HT1080 (cell line): ENCODE measurements around the gene ATP6V0E1. TPM values are rescaled to one million over a fixed set of nuclear protein-coding genes. Genes with fewer than 3 reads are reported as not detected.

Experiments used
- DNase-seq: peaks from one replicate; pipeline ENCODE4 v3.0.0-alpha.2; 2015; ENCODE audit warnings: low read depth
- total RNA-seq: library from RNA; depleted of rRNA; stranded (reverse); fragments of >200 nt; shearing (Covaris generic); gene quantifications from 2 replicates; pipeline ENCODE4 v1.2.3, GENCODE V29; 2014

ATP6V0E1 gene
- total RNA-seq, 1 experiment from 2014 or later = 141 TPM

DNA sequence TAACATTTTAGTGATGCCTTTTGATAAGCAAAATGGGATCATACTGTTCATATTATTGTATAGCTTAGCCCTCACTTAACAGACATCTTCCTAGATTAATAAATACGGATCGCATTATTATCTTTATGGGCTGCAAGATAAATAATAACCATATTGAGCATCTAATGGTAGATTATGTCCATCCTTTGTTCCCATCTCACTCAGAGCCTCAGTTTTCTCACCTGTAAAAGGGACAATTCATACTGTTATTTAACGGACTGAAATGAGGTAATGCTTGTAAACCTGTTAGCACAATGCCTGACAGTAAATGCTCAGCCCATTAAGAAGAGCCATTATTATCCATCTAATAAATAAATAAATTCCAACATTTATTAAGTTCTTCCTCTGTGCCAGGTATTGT, 27.3 kb upstream of the ATP6V0E1 start:
- no peak for DNase-seq

DNA sequence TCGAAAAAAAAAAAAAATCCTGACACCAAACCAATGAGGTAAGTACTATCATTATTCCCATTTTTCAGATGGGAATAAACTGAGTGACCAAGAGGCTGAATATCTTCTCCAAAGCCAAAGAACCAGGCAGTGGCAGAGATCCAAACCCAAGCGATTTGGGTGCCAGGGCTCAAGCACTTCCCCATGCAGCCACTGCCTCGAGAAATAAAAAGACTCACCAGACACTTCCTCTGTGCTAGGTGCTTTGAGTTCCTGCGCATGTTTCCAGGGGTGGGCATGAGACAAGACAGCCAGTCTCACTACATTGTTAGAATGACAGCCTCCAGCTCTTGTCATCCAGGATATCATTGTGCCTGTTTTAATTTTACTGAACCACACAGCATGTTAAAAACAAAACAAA, 26.6 kb upstream of the ATP6V0E1 start:
- DNase-seq = no peak

DNA sequence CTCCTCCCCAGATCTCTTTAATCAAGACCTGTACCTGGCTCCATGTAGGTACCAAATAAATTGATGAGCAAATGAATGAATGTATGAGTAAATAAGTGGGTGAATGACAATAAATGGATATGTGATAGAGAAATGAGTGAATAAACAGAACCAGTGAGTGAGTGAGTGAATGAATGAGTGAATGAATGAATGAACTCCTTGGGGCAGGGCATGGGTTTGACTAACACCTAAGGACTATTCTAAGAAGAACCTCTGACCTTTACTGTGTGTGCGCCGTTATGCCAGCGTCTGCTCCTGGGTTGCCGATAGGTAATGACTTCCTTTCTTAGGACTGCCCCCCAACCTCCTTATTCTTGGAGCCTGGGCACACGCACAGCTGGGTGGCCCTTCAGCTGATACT, 26.1 kb upstream of the ATP6V0E1 start:
- DNase-seq = no peak

DNA sequence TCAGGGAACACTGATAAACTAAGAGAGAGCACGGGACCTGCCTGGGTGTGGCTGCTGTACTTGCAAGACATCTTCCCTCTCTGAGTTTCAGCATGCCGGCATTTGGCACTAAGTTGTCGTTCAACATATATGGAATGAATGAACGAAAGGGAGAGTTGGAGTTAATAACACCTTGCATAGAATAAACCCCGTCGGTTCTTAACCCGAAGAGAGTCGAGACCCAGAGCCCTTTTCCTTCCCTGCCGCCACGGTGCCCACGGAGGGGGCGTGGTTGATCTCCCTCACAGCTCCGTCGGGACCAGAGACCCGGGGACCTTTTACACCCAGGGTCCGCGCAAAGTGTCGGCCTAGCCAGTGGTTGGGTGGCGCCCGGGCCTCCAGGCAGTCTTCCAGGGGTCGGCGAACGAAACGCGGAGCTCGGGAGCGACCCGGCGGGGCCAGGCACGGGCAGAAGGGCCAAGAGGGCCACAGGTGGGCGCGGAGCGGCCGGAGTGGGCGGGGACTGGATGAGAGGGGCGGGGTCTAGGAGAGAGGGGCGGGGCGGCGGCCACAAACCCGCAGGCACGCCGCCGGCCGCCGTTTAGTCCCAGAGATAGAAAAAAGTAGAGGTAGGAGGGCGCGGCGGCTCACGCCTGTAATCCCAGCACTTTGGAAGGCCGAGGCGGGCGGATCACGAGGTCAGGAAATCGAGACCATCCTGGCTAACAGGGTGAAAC, 25.1 kb upstream of the ATP6V0E1 start:
- no peak for DNase-seq

DNA sequence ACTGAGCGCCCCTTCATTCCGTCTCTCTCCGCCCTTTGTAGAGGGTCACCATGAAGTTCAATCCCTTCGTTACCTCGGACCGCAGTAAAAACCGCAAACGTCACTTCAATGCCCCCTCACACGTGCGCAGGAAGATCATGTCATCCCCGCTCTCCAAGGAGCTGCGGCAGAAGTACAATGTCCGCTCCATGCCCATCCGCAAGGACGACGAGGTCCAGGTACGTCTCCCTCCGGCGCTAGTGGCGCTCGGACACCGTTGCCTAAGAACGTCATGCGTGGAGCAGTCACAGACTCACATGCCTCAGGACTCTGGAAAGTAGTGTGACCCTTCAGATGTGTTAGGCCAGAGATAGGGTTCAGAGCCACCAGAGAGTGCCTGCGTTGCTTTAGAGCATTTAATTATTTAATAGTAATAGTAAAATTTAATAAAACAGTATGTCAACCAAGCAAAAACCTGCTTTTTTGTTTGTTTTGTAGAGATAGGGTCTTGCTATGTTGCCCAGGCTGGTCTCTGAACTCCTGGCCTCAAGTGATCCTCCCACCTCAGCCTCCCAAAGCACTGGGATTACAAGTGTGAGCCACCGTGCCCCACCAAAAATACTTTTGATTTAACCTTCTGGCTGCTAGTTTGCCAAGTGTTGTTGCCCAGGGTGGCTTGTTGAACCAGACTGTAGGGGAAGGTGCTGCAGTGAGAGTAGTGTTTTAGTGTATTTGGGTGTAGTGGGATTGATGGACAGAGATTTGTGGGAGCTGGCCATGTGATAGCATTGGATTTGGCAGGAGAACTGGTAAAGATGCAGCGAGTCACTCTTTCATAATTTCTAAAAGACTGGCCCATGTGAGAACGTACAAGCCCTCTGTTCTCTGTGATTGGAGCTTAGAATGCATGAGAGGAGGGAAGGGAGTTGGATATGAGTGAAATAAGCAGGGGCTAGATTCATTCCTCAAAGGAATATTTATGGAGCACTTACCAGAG, 23.5 kb upstream of the ATP6V0E1 start:
- DNase-seq = no peak

DNA sequence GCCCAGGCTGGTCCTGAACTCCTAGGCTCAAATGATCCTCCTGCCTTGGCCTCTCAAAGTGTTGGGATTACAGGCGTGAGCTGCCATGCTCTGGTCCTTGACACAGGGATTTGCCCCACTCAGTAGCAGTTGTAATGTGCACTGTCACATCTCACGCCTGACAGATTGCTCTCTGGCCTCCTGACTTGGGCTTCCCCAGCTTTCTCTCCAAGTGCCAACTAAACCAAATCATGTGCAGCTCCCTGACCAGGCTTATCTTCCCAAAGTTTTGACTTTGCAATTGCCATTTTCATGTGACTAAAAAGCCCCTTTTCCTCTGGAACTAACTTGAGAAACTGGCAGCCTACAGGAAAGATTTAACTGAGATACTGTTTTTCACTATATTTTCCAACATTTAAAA, 13.7 kb upstream of the ATP6V0E1 start:
- no peak for DNase-seq

DNA sequence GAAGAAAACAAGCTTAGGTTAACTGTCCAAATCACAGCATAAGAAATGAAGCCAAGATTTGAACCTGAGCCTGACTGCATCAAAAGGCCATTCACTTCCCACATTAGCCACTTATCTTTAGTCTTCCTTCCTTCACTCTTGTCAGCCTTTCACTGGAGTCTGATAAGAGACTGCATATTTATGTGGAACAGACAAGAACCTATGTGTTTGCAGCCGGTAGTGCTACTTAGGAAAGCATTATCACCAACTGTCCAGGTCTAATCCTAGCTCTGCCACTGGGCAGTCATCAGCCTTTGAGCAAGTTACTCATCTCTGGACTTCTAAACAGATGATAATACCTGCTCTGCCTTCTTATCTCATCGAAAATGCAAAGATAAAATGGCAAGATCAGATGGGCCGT, 12.1 kb upstream of the ATP6V0E1 start:
- no peak for DNase-seq

DNA sequence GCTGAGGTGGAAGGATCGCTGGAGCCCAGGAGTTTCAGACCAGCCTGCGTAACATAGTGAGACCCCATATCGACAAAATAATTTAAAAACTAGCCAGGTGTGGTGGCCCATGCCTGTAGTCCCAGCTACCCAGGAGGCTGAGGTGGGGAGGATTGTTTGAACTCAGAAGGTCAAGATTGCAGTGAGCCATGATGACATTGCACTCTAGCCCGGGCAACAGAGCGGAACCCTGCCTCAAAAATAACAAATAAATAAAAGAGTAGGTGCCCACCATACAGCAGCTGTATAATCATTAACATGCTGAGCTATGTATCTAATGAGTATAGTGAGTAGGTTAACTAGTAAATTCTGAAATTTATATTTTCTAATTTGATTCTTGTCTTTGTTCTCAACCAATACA, 11.0 kb upstream of the ATP6V0E1 start:
- no peak for DNase-seq

DNA sequence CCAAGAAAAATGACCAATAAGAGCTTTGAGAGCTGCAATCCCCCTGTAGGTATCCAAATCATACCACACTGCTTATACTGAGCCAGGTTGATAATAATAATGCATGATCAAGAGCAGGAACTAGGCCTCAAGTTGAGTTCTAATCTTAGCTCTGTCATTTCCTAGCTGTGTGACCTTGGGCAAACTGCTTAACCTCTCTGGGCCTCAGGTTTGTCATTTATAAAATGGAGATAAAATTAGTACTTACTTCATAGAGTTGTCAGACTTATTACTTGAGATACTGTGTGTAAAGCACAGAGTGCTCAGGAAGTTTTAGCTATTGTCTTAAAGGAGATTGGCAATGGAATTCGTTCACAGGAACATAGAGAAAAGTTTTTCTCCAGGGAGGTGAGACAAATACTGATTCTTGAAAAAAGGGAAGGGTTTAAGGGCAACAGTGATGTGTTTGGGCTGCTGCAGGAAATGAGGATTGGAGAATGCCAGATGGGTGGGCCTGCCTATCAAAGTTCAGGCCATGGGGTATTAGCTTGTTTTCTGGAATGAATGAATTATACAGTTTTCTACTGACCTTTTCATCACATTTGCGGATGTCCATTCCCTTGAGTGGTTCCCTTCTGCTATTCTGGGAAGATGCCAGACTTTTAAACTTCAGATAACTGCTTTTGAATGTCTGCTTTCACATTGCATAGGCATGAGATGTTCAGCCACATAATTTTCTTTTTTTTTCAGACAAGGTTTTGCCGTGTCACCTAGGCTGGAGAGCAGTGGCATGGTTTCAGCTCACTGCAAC, 10.2 kb upstream of the ATP6V0E1 start:
- DNase-seq = no peak

DNA sequence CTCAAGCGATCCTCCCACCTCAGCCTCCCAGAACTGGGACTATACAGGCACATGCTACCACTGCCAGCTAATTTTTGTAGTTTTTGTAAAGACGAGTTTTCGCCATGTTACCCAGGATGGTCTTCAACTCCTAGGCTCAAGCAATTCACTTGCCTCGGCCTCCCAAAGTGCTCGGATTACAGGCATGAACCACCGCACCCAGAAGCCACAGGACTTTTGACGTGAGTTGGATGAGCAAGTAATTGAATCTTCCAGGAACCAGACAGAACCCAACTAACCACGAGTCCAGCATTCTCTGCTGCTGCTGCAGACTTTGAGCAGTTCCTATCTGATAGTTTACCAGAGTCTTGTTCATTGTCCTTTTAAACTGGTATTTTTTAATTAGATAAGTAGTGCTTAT, 9.6 kb upstream of the ATP6V0E1 start:
- DNase-seq = no peak

DNA sequence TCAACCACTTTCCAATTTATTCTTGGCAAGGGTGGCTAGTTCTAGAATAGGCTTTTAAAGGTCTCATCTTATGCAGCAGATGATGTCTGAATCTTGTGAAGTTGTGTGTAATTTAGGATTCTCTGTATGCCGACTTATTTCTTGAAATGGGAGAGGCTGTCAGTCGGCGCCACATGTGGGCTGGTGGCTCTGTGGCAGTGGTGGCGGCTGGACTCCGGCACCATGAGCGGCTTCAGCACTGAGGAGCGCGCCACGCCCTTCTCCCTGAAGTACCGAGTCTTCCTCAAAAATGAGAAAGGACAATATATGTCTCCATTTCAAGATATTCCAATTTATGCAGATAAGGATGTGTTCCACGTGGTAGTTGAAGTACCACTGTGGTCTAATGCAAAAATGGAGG, 8.3 kb upstream of the ATP6V0E1 start:
- no peak for DNase-seq

DNA sequence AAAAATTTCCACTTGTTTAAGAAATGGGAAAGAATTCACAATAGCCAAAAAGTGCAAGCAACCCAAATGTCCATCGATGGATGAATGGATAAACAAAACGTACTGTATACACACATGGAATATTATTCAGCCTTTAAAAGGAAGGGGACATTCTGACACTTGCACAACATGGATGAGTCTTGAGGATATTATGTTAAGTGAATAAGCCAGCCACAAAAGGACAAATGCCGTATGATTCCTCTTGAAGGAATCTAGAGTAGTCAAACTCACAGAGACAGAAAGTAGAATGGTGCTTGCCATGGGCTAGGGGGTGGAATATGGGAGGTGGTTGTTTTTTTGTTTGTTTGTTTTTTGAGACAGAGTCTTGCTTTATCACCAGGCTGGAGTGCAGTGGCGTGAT, 3.8 kb upstream of the ATP6V0E1 start:
- peak; percentile 28 for DNase-seq

DNA sequence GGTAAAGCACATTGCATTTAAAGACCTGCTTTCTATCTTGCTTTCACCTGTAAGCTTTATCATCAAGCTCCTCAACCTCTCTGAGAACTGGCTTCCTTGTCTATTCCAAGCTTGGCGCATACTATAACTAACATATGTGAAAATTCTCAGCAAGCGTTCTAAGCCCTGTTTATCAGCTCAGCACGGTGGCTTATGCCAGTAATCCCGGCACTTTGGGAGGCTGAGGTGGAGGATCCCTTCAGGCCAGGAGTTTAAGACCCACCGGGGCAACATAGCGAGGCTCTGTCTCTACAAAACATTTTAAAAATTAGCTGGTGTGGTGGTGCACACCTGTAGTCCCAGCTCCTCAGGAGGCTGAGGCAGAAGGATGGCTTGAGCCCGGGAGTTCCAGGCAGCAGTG, 1.6 kb upstream of the ATP6V0E1 start:
- no peak for DNase-seq

DNA sequence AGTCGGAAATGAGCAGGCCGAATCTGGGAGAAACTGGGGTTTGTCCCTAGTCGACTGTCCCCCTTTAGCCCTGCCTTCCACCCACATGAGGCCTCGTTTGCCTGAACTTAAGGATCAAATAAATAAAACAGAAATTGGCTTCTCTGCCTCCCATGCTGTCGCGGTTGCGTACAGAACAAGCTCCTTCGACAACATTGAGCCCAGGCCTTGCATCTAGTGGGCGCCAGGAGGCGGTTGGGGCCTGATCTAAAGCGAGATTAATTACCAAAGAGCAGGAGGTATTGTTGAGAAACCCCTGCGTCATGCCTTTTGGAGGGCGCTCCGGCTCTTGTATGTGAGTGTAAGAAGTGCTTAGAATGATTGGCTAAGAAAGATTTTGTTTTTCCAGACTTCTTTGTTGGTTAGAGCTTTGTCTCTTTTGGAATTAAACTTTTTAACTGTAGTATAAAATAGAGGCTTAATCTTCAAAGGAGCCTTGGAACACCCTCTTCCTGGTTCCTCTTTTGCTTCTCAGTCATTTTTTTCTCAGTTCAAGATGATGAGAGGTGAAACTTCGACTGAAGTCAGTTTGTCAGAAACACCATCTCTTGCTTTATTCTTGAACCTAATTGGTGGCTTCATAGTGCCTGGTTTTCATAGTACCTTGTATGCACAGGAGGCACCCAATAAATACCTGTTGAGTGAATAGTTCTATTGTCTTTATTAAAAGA, 828 bp downstream of the ATP6V0E1 start:
- peak; percentile 74 for DNase-seq

DNA sequence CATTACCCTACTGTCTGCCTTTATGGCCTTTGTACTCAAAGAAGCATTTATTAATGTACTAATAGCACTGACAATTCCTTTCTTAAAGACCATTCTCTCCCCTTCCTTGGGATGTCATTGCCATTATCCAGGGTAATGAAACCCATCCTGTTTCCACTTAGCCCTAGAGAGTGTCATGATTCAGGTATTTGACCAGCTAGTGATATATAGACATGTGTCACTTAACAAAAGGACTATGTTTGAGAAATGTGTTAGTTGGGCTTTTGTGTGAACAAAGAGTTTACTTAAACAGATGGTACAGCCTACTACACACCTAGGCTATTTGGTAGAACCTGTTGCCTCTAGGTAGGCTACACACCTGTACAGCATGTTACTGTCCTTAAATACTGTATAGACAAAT, 2.0 kb downstream of the ATP6V0E1 start:
- DNase-seq = no peak

DNA sequence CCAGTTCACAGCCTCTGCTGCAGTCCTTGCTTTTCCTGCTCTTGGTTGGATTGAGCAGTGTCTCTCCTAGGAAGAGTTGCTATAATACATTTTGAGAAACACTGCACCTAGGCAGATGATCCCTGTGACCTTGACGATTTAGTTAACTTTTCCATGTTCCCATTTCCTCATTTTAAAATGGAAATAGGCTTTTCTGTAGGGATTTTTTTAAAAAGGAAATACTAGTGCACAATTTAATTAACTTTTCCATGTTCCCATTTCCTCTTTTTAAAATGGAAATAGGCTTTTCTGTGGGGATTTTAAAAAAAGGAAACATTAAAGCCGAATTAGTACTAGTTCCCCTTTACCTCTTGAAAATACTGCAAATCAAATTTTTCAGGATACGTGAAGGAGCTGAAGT, 4.7 kb downstream of the ATP6V0E1 start:
- no peak for DNase-seq

DNA sequence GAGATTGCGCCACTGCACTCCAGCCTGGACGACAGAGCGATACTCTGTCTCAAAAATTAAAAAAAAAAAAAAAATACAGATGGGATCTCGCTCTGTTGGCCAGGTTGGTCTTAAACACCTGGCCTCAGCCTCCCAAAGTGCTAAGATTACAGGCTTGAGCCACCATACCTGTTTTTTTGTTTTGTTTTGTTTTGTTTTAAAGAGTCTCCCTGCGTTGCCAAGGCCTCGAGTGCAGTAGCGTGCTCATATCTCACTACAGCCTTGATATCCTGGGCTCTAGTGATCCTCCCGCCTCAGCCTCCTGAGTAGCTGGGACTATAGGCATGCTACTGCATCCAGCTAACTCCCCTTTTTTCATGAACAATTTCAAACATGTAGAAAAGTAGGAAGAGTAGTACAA, 7.2 kb downstream of the ATP6V0E1 start:
- no peak for DNase-seq

DNA sequence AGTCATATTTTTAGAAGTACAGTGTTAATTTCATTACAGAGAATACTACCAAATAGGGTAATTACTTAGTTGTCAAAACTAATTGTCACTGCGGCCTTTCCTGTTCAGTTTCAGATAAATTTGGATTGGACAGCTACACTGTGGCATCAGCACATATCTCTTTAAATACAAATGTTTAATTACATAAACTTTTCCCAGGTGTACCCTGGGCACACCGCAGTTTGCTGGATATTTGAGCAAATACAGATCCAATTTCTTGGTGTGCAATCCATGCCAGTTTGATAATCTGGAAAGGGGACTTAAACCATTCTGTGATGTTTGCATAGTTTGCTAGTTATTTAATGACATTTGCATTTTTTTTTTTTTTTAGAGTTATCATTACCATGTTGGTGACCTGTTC, 10.8 kb downstream of the ATP6V0E1 start:
- DNase-seq = no peak

DNA sequence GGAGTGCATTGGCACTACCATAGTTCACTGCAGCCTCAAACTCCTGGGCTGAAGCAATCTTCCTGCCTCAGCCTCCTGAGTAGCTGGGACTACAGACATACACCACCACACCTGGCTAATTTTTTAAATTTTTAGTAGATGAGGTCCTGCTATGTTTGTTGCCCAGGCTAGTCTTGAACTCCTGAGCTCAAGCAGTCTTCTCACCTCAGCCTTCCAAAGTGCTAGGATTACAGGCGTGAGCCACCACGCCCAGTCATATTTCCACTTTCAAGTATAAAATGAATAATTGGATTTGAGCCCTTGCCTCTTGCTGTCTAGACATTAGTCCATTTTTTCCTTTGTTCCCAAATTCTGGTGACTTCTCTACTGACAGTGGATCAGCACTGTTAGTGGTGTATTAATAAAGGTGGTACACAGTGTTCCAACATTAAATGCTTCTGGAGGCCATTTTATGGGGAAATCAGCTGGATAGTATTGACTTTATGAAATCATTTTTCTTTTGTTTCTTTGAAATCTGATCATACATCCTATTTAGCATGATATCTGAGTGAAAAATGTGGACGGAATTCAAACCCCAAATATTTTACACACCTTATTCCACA, 15.9 kb downstream of the ATP6V0E1 start:
- no peak for DNase-seq

DNA sequence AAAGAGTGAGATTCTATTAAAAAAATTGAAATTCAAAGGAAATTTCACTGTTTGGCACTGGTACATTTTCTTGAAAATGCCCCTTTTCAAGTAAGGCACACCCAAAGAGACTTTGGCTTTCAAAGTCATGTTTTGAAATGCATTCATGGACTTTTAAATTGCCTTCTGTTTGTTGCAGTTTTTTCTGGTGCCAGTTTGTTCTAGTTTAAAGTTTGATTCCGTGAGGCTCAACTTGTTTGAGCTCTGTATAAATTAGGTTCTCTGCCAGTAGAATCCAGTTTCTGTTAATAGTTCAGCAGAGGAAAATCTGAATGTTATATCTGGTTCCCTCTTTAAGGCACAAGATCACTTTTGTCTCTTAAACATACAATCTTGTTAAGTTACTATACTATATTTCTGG, 16.4 kb downstream of the ATP6V0E1 start:
- no peak for DNase-seq
